ENCODE data around the gene COG7.
A peak's percentile ranks its signal among the peaks of the same experiment; 100 is the strongest.
"Not testable (repeated sequence)": the region's sequence is repeated elsewhere in the genome, so short reads cannot be mapped to it uniquely, and the experiment has no call there.

Gene COG7

GRCh38 chr16:23466162-23466885 is 13.3 kb upstream of the COG7 start:
- peak; percentile 90 for DNase-seq

GRCh38 chr16:23465179-23465578 is 12.2 kb upstream of the COG7 start:
- no peak for DNase-seq

GRCh38 chr16:23464196-23464595 is 11.2 kb upstream of the COG7 start:
- DNase-seq, result no peak

- peak; percentile 65 for DNase-seq
Observed at GRCh38 chr16:23462994-23463393, 10.0 kb upstream of the COG7 start.

- DNase-seq, result no peak
Observed at GRCh38 chr16:23453338-23454052, 506 bp upstream of the COG7 start.

- no peak for DNase-seq
Observed at GRCh38 chr16:23452221-23452571, 793 bp downstream of the COG7 start.

GRCh38 chr16:23448392-23448791 is 4.6 kb downstream of the COG7 start:
- no peak for DNase-seq

GRCh38 chr16:23437542-23437941 is 15.4 kb downstream of the COG7 start:
- not testable (repeated sequence) for DNase-seq

- no peak for DNase-seq
Observed at GRCh38 chr16:23436951-23437350, 16.0 kb downstream of the COG7 start.

GRCh38 chr16:23435500-23435899 is 17.5 kb downstream of the COG7 start:
- DNase-seq, result peak; percentile 49

- peak; percentile 61 for DNase-seq
Observed at GRCh38 chr16:23434380-23434779, 18.6 kb downstream of the COG7 start.

GRCh38 chr16:23433261-23433920 is 19.6 kb downstream of the COG7 start:
- DNase-seq, result no peak

GRCh38 chr16:23432176-23433128 is 20.5 kb downstream of the COG7 start:
- no peak for DNase-seq

GRCh38 chr16:23428351-23428750 is 24.6 kb downstream of the COG7 start:
- no peak for DNase-seq

- no peak for DNase-seq
Observed at GRCh38 chr16:23424292-23424958, 28.6 kb downstream of the COG7 start.

- peak; percentile 95 for DNase-seq
Observed at GRCh38 chr16:23423496-23424049, 29.4 kb downstream of the COG7 start.

GRCh38 chr16:23420011-23420410 is 33.0 kb downstream of the COG7 start:
- DNase-seq, result peak; percentile 57

- no peak for DNase-seq
Observed at GRCh38 chr16:23416816-23417215, 36.2 kb downstream of the COG7 start.

GRCh38 chr16:23414731-23415130 is 38.3 kb downstream of the COG7 start:
- DNase-seq, result no peak

- DNase-seq, result no peak
Observed at GRCh38 chr16:23410176-23410575, 42.8 kb downstream of the COG7 start.

GRCh38 chr16:23409522-23409921 is 43.5 kb downstream of the COG7 start:
- DNase-seq, result no peak

- peak; percentile 71 for DNase-seq
Observed at GRCh38 chr16:23408823-23409298, 44.1 kb downstream of the COG7 start.

All from fibroblast of skin of right biceps (primary cell).